ENCODE results near the gene CRTC3. TPM values are rescaled to one million over a fixed set of nuclear protein-coding genes. Genes with fewer than 3 reads are reported as not detected.

CRTC3 gene
- total RNA-seq, 1 experiment from 2014 or later, result 5.6 TPM

- H3K27me3 ChIP-seq, result no peaks in the 10 kb centered on the region
- no peak overlapping the region for H3K4me3 ChIP-seq
- no peak for DNase-seq
- H3K36me3 ChIP-seq, result peaks cover 6% of the 10 kb centered on the region
- H3K9me3 ChIP-seq, result no peaks in the 10 kb centered on the region
These were observed 66.0 kb downstream of the CRTC3 start for GRCh38 chr15:90595763-90596155.

- DNase-seq, result no peak
- Histone ChIP-seq H3K27me3 (no peaks in the 10 kb centered on the region), H3K9me3 (no peaks in the 10 kb centered on the region), H3K36me3 (peaks cover 6% of the 10 kb centered on the region), H3K4me3 (no peak overlapping the region)
These were observed 67.2 kb downstream of the CRTC3 start for GRCh38 chr15:90596943-90597342.

- Histone ChIP-seq H3K4me3 (no peak overlapping the region), H3K36me3 (peaks cover 9% of the 10 kb centered on the region), H3K9me3 (no peaks in the 10 kb centered on the region), H3K27me3 (no peaks in the 10 kb centered on the region)
- DNase-seq, result no peak
These were observed 67.9 kb downstream of the CRTC3 start for GRCh38 chr15:90597577-90597976.

GRCh38 chr15:90598031-90598577 lies 68.4 kb downstream of the CRTC3 start:
- Histone ChIP-seq H3K27me3 (no peaks in the 10 kb centered on the region), H3K4me3 (no peak overlapping the region), H3K9me3 (no peaks in the 10 kb centered on the region), H3K36me3 (peaks cover 9% of the 10 kb centered on the region)
- DNase-seq, result no peak

- Histone ChIP-seq H3K9me3 (no peaks in the 10 kb centered on the region), H3K4me3 (no peak overlapping the region), H3K36me3 (peaks cover 7% of the 10 kb centered on the region), H3K27me3 (no peaks in the 10 kb centered on the region)
- DNase-seq, result no peak
These were observed 69.0 kb downstream of the CRTC3 start for GRCh38 chr15:90598679-90599078.

GRCh38 chr15:90599116-90599515 lies 69.4 kb downstream of the CRTC3 start:
- DNase-seq, result no peak
- Histone ChIP-seq H3K4me3 (no peak overlapping the region), H3K36me3 (peaks cover 3% of the 10 kb centered on the region; the same call in 1 of the 2 replicates), H3K27me3 (no peaks in the 10 kb centered on the region), H3K9me3 (no peaks in the 10 kb centered on the region)

GRCh38 chr15:90599644-90600043 lies 69.9 kb downstream of the CRTC3 start:
- H3K27me3 ChIP-seq, result no peaks in the 10 kb centered on the region

GRCh38 chr15:90600954-90601353 lies 71.2 kb downstream of the CRTC3 start:
- Histone ChIP-seq H3K27me3 (no peaks in the 10 kb centered on the region), H3K36me3 (0 out of 2 replicates have a peak, but pooled peaks cover 3% of the 10 kb centered on the region), H3K4me3 (no peak overlapping the region), H3K9me3 (no peaks in the 10 kb centered on the region)
- no peak for DNase-seq

More at GRCh38 chr15:90599644-90600043, 69.9 kb downstream of the CRTC3 start:
- Histone ChIP-seq H3K36me3 (peaks cover 3% of the 10 kb centered on the region; the same call in 1 of the 2 replicates), H3K4me3 (no peak overlapping the region), H3K9me3 (no peaks in the 10 kb centered on the region)
- DNase-seq, result no peak

GRCh38 chr15:90603893-90604292 lies 74.2 kb downstream of the CRTC3 start:
- Histone ChIP-seq H3K4me3 (no peak overlapping the region), H3K9me3 (no peaks in the 10 kb centered on the region), H3K36me3 (peaks cover 8% of the 10 kb centered on the region; the same call in 1 of the 2 replicates), H3K27me3 (no peaks in the 10 kb centered on the region)
- no peak for DNase-seq

GRCh38 chr15:90606641-90607040 lies 76.9 kb downstream of the CRTC3 start:
- DNase-seq, result no peak
- Histone ChIP-seq H3K36me3 (peaks cover 8% of the 10 kb centered on the region; the same call in 1 of the 2 replicates), H3K27me3 (no peaks in the 10 kb centered on the region), H3K9me3 (no peaks in the 10 kb centered on the region), H3K4me3 (no peak overlapping the region)

GRCh38 chr15:90607361-90607760 lies 77.6 kb downstream of the CRTC3 start:
- no peak for DNase-seq
- H3K9me3 ChIP-seq, result no peaks in the 10 kb centered on the region
- peaks cover 5% of the 10 kb centered on the region; the same call in 1 of the 2 replicates for H3K36me3 ChIP-seq
- H3K27me3 ChIP-seq, result no peaks in the 10 kb centered on the region
- H3K4me3 ChIP-seq, result no peak overlapping the region

- Histone ChIP-seq H3K9me3 (no peaks in the 10 kb centered on the region), H3K4me3 (no peak overlapping the region), H3K27me3 (no peaks in the 10 kb centered on the region), H3K36me3 (peaks cover 5% of the 10 kb centered on the region; the same call in 1 of the 2 replicates)
- DNase-seq, result no peak
These were observed 79.8 kb downstream of the CRTC3 start for GRCh38 chr15:90609242-90610180.

GRCh38 chr15:90610190-90610589 lies 80.5 kb downstream of the CRTC3 start:
- Histone ChIP-seq H3K36me3 (peaks cover 5% of the 10 kb centered on the region; the same call in 1 of the 2 replicates), H3K9me3 (no peaks in the 10 kb centered on the region), H3K27me3 (no peaks in the 10 kb centered on the region), H3K4me3 (no peak overlapping the region)
- DNase-seq, result no peak

GRCh38 chr15:90611157-90611556 lies 81.4 kb downstream of the CRTC3 start:
- Histone ChIP-seq H3K36me3 (peaks cover 5% of the 10 kb centered on the region), H3K27me3 (no peaks in the 10 kb centered on the region), H3K4me3 (no peak overlapping the region), H3K9me3 (no peaks in the 10 kb centered on the region)
- DNase-seq, result no peak

GRCh38 chr15:90617171-90617570 lies 87.4 kb downstream of the CRTC3 start:
- Histone ChIP-seq H3K9me3 (no peaks in the 10 kb centered on the region), H3K36me3 (peaks cover 12% of the 10 kb centered on the region), H3K4me3 (no peak overlapping the region), H3K27me3 (no peaks in the 10 kb centered on the region)
- DNase-seq, result no peak

GRCh38 chr15:90617668-90618097 lies 88.0 kb downstream of the CRTC3 start:
- Histone ChIP-seq H3K4me3 (no peak overlapping the region), H3K36me3 (peaks cover 12% of the 10 kb centered on the region), H3K9me3 (no peaks in the 10 kb centered on the region), H3K27me3 (no peaks in the 10 kb centered on the region)
- DNase-seq, result no peak

GRCh38 chr15:90618330-90619125 lies 88.8 kb downstream of the CRTC3 start:
- H3K4me3 ChIP-seq, result no peak overlapping the region
- DNase-seq, result no peak
- no peaks in the 10 kb centered on the region for H3K27me3 ChIP-seq
- no peaks in the 10 kb centered on the region for H3K9me3 ChIP-seq
- peaks cover 12% of the 10 kb centered on the region; the same call in 1 of the 2 replicates for H3K36me3 ChIP-seq
